ENCODE data around the gene RAB26.

RAB26 gene

GRCh38 chr16:2181952-2182351 lies 33.5 kb downstream of the RAB26 start:
- no peak for DNase-seq

GRCh38 chr16:2183671-2184070 lies 35.2 kb downstream of the RAB26 start:
- no peak for DNase-seq

- DNase-seq, result no peak
These were observed 35.9 kb downstream of the RAB26 start for GRCh38 chr16:2184346-2184745.

GRCh38 chr16:2184962-2185361 lies 36.5 kb downstream of the RAB26 start:
- no peak for DNase-seq

- no peak for DNase-seq
These were observed 37.6 kb downstream of the RAB26 start for GRCh38 chr16:2186064-2186463.

GRCh38 chr16:2186505-2186904 lies 38.1 kb downstream of the RAB26 start:
- DNase-seq, result no peak

- DNase-seq, result no peak
These were observed 38.8 kb downstream of the RAB26 start for GRCh38 chr16:2187212-2187611.

GRCh38 chr16:2188395-2188794 lies 40.0 kb downstream of the RAB26 start:
- DNase-seq, result no peak

GRCh38 chr16:2189252-2189893 lies 40.9 kb downstream of the RAB26 start:
- DNase-seq, result no peak

GRCh38 chr16:2190002-2190658 lies 41.7 kb downstream of the RAB26 start:
- no peak for DNase-seq

GRCh38 chr16:2190659-2191445 lies 42.4 kb downstream of the RAB26 start:
- no peak for DNase-seq

- DNase-seq, result no peak
These were observed 43.0 kb downstream of the RAB26 start for GRCh38 chr16:2191446-2191706.

GRCh38 chr16:2194166-2194834 lies 45.9 kb downstream of the RAB26 start:
- DNase-seq, result no peak

- DNase-seq, result peak; percentile 27
These were observed 46.5 kb downstream of the RAB26 start for GRCh38 chr16:2194852-2195321.

- no peak for DNase-seq
These were observed 47.1 kb downstream of the RAB26 start for GRCh38 chr16:2195322-2196161.

- no peak for DNase-seq
These were observed 47.9 kb downstream of the RAB26 start, which contains the start of gene CASKIN1 for GRCh38 chr16:2196162-2196980. Gene CASKIN1, minus strand, starts transcription at chr16:2196605. Its CDS starts 173 bp downstream, at chr16:2196432.

- no peak for DNase-seq
These were observed 48.6 kb downstream of the RAB26 start for GRCh38 chr16:2196981-2197511.

- no peak for DNase-seq
These were observed 49.3 kb downstream of the RAB26 start for GRCh38 chr16:2197765-2198164.

- no peak for DNase-seq
These were observed 49.9 kb downstream of the RAB26 start for GRCh38 chr16:2198283-2198682.

GRCh38 chr16:2199095-2199494 lies 50.7 kb downstream of the RAB26 start:
- no peak for DNase-seq

GRCh38 chr16:2199621-2200139 lies 51.3 kb downstream of the RAB26 start:
- DNase-seq, result no peak
